Cardiac muscle cell (in vitro differentiated cells and primary cell): Measurements from ENCODE around the gene ZNF746. TPM values are rescaled to one million over a fixed set of nuclear protein-coding genes. Genes with fewer than 3 reads are reported as not detected.

Experiments used
- DNase-seq, 2 donors: peaks; one replicate each; pipeline versions ENCODE4 v3.0.0 to v3.0.0-alpha.2; 2010 to 2017; ENCODE audit warnings: low read depth in 1 of 2, low spot score in 1 of 2
- H3K27ac ChIP-seq: fragments of 200-600 bp; sonication (generic); 2 replicates; pipeline ENCODE4 v1.5.1; 2016
- H3K27me3 ChIP-seq: fragments of 200-600 bp; sonication (generic); 2 replicates; pipeline ENCODE4 v1.6.0; 2016; ENCODE audit warnings: control low read depth
- H3K36me3 ChIP-seq: fragments of 200-600 bp; sonication (generic); 2 replicates; pipeline ENCODE4 v1.5.1; 2016; ENCODE audit warnings: control low read depth
- H3K4me1 ChIP-seq: fragments of 200-600 bp; sonication (generic); 2 replicates; pipeline ENCODE4 v1.8.1; 2017; ENCODE audit warnings: low read depth, mild to moderate bottlenecking, mixed run types
- H3K4me3 ChIP-seq: fragments of 200-600 bp; sonication (generic); 2 replicates; pipeline ENCODE4 v1.5.1; 2016; ENCODE audit warnings: mild to moderate bottlenecking
- H3K9me3 ChIP-seq: fragments of 200-600 bp; sonication (generic); 2 replicates; pipeline ENCODE4 v1.5.1; 2017; ENCODE audit warnings: low read depth, mild to moderate bottlenecking, control low read depth
- polyA plus RNA-seq: library from polyadenylated mRNA; unstranded; fragments of >200 nt; fragmentation: Nextera tagmentation; extraction: Ambion mirVana; gene quantifications from 2 replicates; pipeline ENCODE4 v1.2.1, GENCODE V29; 2016
- total RNA-seq: library from RNA; depleted of rRNA; stranded (reverse); fragments of >200 nt; gene quantifications from 2 replicates; pipeline ENCODE4 v1.2.3, GENCODE V29; 2016
- TF ChIP-seq, protein P1 (sequence below): IDR thresholded peaks from 2 replicates; pipeline ENCODE4 v1.5.1; 2012; ENCODE audit warnings: low read depth, mild to moderate bottlenecking, low read length

ZNF746 gene
- total and polyA plus RNA-seq, 2 experiments from 2014 or later, result 19.7 to 32.9 TPM

DNA sequence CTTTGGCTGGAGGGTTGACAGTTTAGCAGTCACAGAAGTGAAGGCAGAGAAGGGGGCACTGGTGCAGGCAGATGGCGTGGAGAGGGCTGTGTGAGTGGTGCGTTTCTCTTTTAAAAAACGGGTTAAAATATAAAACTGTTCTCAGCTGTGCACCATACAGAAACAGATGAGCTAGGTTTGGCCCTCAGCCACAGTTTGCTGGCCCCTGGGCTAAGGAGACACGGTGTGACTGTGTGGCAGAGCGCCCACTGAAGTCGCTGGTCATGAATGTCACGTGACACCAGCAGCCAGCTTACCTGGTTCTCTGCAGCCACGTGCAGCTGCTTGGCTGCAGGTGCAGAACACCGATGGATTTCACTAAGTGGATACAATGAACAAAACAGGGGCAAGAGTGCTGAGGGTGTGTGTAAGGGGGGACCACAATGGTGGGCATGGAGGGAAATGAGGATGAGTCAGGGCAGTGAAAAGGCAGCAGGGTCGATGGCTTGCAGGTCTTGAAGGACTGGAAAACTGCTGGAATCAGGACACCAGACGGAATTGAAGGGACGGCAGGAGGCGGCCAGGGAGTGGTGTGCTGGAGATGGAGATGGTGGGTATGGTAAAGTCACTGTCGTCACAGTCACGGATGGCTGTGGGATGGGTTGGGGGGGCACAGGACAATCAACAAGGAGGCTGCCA is 7.4 kb downstream of the ZNF746 start:
- H3K4me3 ChIP-seq, result no peak overlapping the region
- TF ChIP-seq, protein P1, sequence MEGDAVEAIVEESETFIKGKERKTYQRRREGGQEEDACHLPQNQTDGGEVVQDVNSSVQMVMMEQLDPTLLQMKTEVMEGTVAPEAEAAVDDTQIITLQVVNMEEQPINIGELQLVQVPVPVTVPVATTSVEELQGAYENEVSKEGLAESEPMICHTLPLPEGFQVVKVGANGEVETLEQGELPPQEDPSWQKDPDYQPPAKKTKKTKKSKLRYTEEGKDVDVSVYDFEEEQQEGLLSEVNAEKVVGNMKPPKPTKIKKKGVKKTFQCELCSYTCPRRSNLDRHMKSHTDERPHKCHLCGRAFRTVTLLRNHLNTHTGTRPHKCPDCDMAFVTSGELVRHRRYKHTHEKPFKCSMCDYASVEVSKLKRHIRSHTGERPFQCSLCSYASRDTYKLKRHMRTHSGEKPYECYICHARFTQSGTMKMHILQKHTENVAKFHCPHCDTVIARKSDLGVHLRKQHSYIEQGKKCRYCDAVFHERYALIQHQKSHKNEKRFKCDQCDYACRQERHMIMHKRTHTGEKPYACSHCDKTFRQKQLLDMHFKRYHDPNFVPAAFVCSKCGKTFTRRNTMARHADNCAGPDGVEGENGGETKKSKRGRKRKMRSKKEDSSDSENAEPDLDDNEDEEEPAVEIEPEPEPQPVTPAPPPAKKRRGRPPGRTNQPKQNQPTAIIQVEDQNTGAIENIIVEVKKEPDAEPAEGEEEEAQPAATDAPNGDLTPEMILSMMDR, result no peak
- H3K36me3 ChIP-seq, result peaks cover 62% of the 10 kb centered on the region

DNA sequence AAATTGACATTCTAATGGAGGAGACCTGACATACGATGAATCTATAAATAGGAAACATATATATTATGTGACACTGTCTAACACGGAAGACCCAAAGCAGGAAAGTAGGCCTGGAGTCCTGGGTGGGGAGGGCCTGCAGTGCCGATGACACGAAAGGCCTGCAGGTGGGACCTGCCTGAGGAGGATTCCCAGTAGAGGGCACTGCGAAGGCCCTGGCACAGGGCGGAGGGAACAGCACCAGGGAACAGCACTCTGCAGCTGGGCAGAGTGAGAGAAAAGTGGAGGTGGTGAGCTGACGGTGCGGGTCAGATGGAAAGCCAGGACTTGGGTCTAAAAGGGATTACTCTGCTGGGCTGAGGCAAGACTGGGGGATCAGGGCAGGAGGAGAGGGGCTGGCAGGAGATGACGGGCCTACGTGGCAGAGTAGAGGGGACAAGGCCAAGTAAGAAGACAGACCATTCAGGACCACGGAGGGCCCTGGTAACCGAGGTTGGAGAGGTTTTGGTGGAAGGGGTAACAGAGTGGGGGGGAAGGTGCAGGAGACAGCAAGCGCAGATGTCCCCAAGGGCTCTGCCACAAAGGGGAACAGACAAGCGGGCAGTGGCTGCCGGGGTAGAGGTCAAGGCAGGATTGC is 8.1 kb downstream of the ZNF746 start:
- Histone ChIP-seq H3K4me3 (no peak overlapping the region), H3K27me3 (no peaks in the 10 kb centered on the region), H3K36me3 (peaks cover 62% of the 10 kb centered on the region), H3K9me3 (no peaks in the 10 kb centered on the region), H3K27ac (no peak overlapping the region), H3K4me1 (no peaks in the 10 kb centered on the region)
- TF ChIP-seq, protein P1, result no peak
- no peak for DNase-seq

More for the DNA sequence above, 7.4 kb downstream of the ZNF746 start:
- DNase-seq, result no peak
- Histone ChIP-seq H3K4me1 (no peaks in the 10 kb centered on the region), H3K27me3 (no peaks in the 10 kb centered on the region), H3K27ac (no peak overlapping the region), H3K9me3 (no peaks in the 10 kb centered on the region)

DNA sequence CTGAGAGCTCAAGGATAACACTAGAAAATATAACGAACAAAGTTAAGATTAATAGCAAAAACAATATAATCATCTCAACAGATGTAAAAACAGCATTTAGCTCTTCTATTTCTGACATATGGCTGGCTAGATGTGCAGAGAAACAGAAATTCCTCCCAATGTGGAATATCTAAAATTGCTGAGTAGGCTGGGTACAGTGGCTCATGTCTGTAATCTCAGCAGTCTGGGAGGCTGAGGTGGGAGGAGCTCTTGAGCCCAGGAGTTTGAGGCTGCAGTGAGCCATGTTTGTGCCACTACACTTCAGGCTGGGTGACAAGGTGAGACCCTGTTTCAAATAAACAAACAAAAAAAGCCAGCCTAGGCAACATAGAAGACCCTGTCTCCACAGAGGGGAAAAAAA is 18.0 kb downstream of the ZNF746 start:
- no peak for DNase-seq
- Histone ChIP-seq H3K9me3 (no peaks in the 10 kb centered on the region), H3K4me3 (no peak overlapping the region), H3K27me3 (no peaks in the 10 kb centered on the region), H3K4me1 (no peaks in the 10 kb centered on the region), H3K36me3 (peaks cover 27% of the 10 kb centered on the region), H3K27ac (no peak overlapping the region)
- TF ChIP-seq, protein P1, result no peak

DNA sequence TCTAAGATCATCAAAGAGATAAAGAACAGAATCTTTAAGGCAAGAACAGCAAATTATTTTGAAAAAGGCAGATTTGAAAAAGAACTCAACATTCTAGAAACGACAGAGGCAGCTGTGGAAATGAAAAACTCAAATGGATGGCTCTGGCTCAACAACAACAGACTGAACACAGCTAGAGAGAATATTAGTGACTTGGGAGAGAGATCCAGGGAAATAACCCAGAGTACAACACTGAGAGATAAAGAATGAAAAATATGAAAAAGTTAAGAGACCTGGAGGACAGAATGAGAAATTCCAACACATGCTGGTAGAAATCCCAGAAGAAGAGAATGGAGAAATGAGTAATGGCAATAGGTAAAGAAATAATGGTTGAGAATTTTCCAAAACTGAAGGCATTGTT is 18.9 kb downstream of the ZNF746 start:
- H3K27me3 ChIP-seq, result no peaks in the 10 kb centered on the region
- H3K4me3 ChIP-seq, result no peak overlapping the region
- no peaks in the 10 kb centered on the region for H3K4me1 ChIP-seq
- DNase-seq, result no peak
- H3K9me3 ChIP-seq, result no peaks in the 10 kb centered on the region
- peaks cover 30% of the 10 kb centered on the region for H3K36me3 ChIP-seq
- H3K27ac ChIP-seq, result no peak overlapping the region
- TF ChIP-seq, protein P1, result no peak

DNA sequence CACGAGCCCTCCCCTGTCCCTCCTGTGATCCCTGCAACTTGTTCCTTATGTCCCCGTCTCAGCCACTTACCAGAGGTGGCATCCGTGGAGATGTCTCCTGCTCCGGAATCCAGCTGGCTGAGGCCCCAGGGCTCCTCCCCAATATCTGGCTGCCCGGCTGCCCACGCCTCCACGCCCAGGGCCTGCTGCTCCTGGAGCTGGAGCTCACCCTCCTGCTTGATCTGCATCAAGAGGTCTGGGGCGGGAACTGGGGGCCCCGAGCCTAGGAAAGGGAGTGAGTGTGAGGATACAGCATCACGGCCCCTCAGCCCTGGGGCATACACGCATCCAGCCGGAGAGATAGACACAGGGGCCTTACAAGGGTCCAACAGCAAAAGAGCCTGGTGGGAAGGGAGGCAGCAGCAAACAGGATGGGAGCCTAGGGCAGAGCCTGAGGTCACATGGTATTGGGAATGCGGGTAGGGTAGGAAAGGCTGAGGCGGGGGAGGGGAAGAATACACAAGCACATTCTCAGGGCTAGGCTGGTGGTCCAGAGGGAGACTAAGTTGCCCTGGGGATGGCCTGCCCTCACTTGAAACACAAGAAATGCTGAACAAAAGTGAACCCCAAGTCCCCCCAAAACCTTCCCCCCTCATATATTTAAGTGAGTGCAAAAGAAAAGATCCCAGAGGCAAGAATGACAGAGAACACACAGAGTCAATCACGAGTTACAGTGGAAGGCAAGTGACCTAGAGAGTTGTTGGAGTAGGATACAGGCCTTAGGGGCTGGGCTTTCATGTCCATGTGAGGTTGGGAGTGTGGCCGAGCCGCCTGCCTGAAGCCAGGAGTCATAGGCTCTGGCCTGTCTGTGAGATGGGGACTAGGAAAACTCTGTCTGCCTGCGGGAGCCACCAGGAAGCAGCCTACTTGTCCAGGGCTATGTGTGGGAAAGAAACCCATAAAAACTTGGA is 19.8 kb downstream of the ZNF746 start:
- no peak overlapping the region for H3K27ac ChIP-seq
- H3K36me3 ChIP-seq, result peaks cover 29% of the 10 kb centered on the region
- TF ChIP-seq, protein P1, result no peak

More for the DNA sequence above, 19.8 kb downstream of the ZNF746 start:
- Histone ChIP-seq H3K4me3 (no peak overlapping the region), H3K27me3 (no peaks in the 10 kb centered on the region), H3K9me3 (no peaks in the 10 kb centered on the region), H3K4me1 (no peaks in the 10 kb centered on the region)
- DNase-seq, result no peak
